Panc1 (cell line): ENCODE measurements around the gene ZFAND4. TPM values are rescaled to one million over a fixed set of nuclear protein-coding genes. Genes with fewer than 3 reads are reported as not detected.

Experiments used
- ATAC-seq: fragments of 200-7000 bp; cut with Tn5 transposase; 2 replicates; pipeline ENCODE4 v1.9.1; 2020; ENCODE audit warnings: mild to moderate bottlenecking, moderate library complexity
- BruUV-seq: library from RNA; stranded (reverse); fragments of 400-500 nt; replicated peaks from 2 replicates; lab custom pipeline; 2021; lab: Mats Ljungman, UMichigan
- CTCF ChIA-PET: fragments of 300-600 bp; sonication (Branson Sonifier 250); formaldehyde crosslinking; loops from one replicate; lab custom pipeline; 2022; ENCODE audit warnings: antibody characterized with exemption; lab: Charles Lee
- POLR2A ChIA-PET: fragments of 300-600 bp; sonication (Branson Sonifier 250); formaldehyde crosslinking; loops from one replicate; lab custom pipeline; 2022; ENCODE audit warnings: antibody characterized with exemption; lab: Charles Lee
- DNase-seq: peaks from one replicate; pipeline ENCODE4 v3.0.0-alpha.2; 2010; ENCODE audit warnings: low read depth, low spot score
- H3K27ac ChIP-seq: 2 replicates; pipeline ENCODE4 v1.5.1; 2011; ENCODE audit warnings: mild to moderate bottlenecking, low read length, inconsistent platforms
- H3K27me3 ChIP-seq: fragments of 200-500 bp; sonication (Bioruptor generic); 2 replicates; pipeline ENCODE4 v1.6.0; 2014; ENCODE audit warnings: low read length, inconsistent platforms; ENCODE audit not compliant: control insufficient read depth, insufficient read depth
- H3K36me3 ChIP-seq: fragments of 200-500 bp; sonication (Bioruptor generic); 2 replicates; pipeline ENCODE4 v1.5.1; 2014; ENCODE audit warnings: inconsistent platforms, mild to moderate bottlenecking, low read length, moderate library complexity; ENCODE audit not compliant: control insufficient read depth, insufficient read depth
- H3K4me1 ChIP-seq: 2 replicates; pipeline ENCODE4 v1.5.1; 2011; ENCODE audit warnings: inconsistent platforms, mild to moderate bottlenecking, low read length, moderate library complexity; ENCODE audit not compliant: control insufficient read depth, insufficient read depth
- H3K4me3 ChIP-seq, 2 experiments: 2 replicates each; pipeline ENCODE4 v1.5.1; 2011 to 2012; ENCODE audit warnings: low read depth in 2 of 2, low read length in 2 of 2, mild to moderate bottlenecking in 2 of 2, inconsistent platforms in 1 of 2, moderate library complexity in 1 of 2
- H3K9me3 ChIP-seq: fragments of 200-500 bp; sonication (Bioruptor generic); 2 replicates; pipeline ENCODE4 v1.5.1; 2014; ENCODE audit warnings: low read depth, mild to moderate bottlenecking, inconsistent platforms, low read length, moderate library complexity; ENCODE audit not compliant: control insufficient read depth, insufficient read depth
- POLR2AphosphoS5 ChIP-seq: IDR thresholded peaks from 2 replicates; pipeline ENCODE4 v1.6.1; 2012; ENCODE audit warnings: mild to moderate bottlenecking, low read depth, low read length, moderate library complexity
- SIN3A ChIP-seq: IDR thresholded peaks from 2 replicates; pipeline ENCODE4 v1.6.1; 2012; ENCODE audit warnings: low read depth, mild to moderate bottlenecking, low read length, moderate library complexity, borderline replicate concordance; ENCODE audit not compliant: insufficient read depth
- TCF7L2 ChIP-seq: IDR thresholded peaks from 2 replicates; pipeline ENCODE4 v1.6.1; 2011; ENCODE audit warnings: mild to moderate bottlenecking, low read depth, low read length, inconsistent platforms
- in situ Hi-C: cut with HindIII; loops from 2 replicates; pipeline ENCODE4 v1.10.0; 2016; ENCODE audit warnings: low sequenced_read_pairs, low pct_unique_long_range_greater_than_20kb
- intact Hi-C: fragments of 100-400 bp; cut with micrococcal nuclease; formaldehyde crosslinking; loops from one replicate; pipeline ENCODE4 v1.10.0; 2022; ENCODE audit not compliant: unreplicated experiment
- total RNA-seq: library from RNA; stranded (reverse); gene quantifications from one replicate; pipeline ENCODE4 v1.2.1, GENCODE V29; 2021; ENCODE audit not compliant: unreplicated experiment
- TF ChIP-seq, protein P1 (sequence below): fragments of 450-650 bp; IDR thresholded peaks from 2 replicates; pipeline ENCODE4 v1.5.1; 2017; ENCODE audit warnings: mild to moderate bottlenecking
- TF ChIP-seq, protein P2 (sequence below), 2 experiments: IDR thresholded peaks; 2 replicates each; pipeline ENCODE4 v1.6.1; 2011 to 2012; ENCODE audit warnings: low read depth in 2 of 2, control low read depth in 1 of 2, low read length in 1 of 2, mild to moderate bottlenecking in 1 of 2, moderate library complexity in 1 of 2; ENCODE audit not compliant: insufficient read depth in 1 of 2

The ZFAND4 gene
- total RNA-seq, 1 experiment from 2014 or later, result 23.6 TPM

DNA sequence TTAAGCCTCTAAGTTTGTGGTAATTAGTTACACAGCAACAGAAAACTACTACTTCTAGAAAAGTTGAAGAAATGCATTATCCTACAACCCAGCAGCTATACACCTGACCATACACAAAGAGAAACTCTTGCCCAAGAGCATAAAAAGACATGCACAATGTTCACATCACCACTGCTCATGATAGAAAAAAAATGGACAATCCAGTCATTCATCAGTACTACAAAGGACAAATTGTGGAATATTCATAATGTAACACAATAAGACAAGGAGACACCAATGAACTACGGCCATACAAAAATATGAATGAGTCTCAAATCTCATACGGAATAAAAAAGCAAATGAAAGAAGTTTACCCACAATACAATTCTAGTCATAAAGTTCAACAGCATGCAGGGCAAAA lies 87.4 kb downstream of the ZFAND4 start:
- POLR2A ChIA-PET, result no interaction called here
- in situ Hi-C loops (no loop called here), intact Hi-C loops (loop anchor here (5.0 kb wide), 1 partner anchor 333 kb away; no protein-coding TSS in a partner anchor)
- no TSS peak for BruUV-seq
- Histone ChIP-seq H3K36me3 (no peaks in the 10 kb centered on the region), H3K27ac (no peak overlapping the region), H3K4me1 (peaks cover 26% of the 10 kb centered on the region), H3K9me3 (peaks cover 29% of the 10 kb centered on the region; the same call in 1 of the 2 replicates), H3K27me3 (no peaks in the 10 kb centered on the region), H3K4me3 (no peak overlapping the region)
- no peak for DNase-seq
- TF ChIP-seq SIN3A (no peak), POLR2AphosphoS5 (no peak), TCF7L2 (no peak)
- TF ChIP-seq, protein P1, sequence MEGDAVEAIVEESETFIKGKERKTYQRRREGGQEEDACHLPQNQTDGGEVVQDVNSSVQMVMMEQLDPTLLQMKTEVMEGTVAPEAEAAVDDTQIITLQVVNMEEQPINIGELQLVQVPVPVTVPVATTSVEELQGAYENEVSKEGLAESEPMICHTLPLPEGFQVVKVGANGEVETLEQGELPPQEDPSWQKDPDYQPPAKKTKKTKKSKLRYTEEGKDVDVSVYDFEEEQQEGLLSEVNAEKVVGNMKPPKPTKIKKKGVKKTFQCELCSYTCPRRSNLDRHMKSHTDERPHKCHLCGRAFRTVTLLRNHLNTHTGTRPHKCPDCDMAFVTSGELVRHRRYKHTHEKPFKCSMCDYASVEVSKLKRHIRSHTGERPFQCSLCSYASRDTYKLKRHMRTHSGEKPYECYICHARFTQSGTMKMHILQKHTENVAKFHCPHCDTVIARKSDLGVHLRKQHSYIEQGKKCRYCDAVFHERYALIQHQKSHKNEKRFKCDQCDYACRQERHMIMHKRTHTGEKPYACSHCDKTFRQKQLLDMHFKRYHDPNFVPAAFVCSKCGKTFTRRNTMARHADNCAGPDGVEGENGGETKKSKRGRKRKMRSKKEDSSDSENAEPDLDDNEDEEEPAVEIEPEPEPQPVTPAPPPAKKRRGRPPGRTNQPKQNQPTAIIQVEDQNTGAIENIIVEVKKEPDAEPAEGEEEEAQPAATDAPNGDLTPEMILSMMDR, result no peak
- TF ChIP-seq, protein P2, sequence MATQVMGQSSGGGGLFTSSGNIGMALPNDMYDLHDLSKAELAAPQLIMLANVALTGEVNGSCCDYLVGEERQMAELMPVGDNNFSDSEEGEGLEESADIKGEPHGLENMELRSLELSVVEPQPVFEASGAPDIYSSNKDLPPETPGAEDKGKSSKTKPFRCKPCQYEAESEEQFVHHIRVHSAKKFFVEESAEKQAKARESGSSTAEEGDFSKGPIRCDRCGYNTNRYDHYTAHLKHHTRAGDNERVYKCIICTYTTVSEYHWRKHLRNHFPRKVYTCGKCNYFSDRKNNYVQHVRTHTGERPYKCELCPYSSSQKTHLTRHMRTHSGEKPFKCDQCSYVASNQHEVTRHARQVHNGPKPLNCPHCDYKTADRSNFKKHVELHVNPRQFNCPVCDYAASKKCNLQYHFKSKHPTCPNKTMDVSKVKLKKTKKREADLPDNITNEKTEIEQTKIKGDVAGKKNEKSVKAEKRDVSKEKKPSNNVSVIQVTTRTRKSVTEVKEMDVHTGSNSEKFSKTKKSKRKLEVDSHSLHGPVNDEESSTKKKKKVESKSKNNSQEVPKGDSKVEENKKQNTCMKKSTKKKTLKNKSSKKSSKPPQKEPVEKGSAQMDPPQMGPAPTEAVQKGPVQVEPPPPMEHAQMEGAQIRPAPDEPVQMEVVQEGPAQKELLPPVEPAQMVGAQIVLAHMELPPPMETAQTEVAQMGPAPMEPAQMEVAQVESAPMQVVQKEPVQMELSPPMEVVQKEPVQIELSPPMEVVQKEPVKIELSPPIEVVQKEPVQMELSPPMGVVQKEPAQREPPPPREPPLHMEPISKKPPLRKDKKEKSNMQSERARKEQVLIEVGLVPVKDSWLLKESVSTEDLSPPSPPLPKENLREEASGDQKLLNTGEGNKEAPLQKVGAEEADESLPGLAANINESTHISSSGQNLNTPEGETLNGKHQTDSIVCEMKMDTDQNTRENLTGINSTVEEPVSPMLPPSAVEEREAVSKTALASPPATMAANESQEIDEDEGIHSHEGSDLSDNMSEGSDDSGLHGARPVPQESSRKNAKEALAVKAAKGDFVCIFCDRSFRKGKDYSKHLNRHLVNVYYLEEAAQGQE (IDR thresholded peaks at IDR 0.05; ENCODE audit: insufficient read depth in 1 of 2, low read depth in 2 of 2, low read length in 1 of 2), result no peak
- ATAC-seq, result no peak
- CTCF ChIA-PET, result no interaction called here

DNA sequence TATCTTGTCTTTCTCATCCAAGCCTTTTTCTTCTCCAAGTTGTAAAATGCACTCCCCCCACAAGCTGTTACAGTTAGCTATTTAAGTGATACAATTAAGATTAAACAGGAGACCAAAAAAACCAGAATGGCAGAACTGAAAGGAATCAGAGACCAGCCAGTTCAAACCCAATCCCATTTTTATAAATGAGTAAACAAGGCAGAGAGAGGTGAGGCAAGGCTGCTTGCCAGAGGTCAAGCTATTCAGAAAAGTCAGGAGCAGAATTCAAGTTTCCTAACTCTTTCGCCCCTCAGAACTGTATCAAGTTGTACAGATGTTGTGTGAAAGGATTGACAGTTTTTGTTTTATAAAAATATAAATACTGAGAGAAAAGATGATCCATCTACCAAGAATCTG lies 90.2 kb downstream of the ZFAND4 start:
- peak overlapping the region; percentile 85 for H3K27ac ChIP-seq
- no TSS peak for BruUV-seq

More for the DNA sequence above, 90.2 kb downstream of the ZFAND4 start:
- Histone ChIP-seq H3K4me1 (peaks cover 27% of the 10 kb centered on the region), H3K36me3 (no peaks in the 10 kb centered on the region), H3K4me3 (no peak overlapping the region), H3K27me3 (no peaks in the 10 kb centered on the region), H3K9me3 (peaks cover 14% of the 10 kb centered on the region; the same call in 1 of the 2 replicates)
- POLR2A ChIA-PET, result interaction anchor here (0.6 kb wide), 1 partner anchor 65 kb away, joined by 3 read pairs; no protein-coding TSS in a partner anchor
- no peak for DNase-seq
- CTCF ChIA-PET, result no interaction called here
- TF ChIP-seq TCF7L2 (no peak), SIN3A (no peak)
- TF ChIP-seq, protein P2 (IDR thresholded peaks at IDR 0.05; ENCODE audit: insufficient read depth in 1 of 2, low read depth in 2 of 2, low read length in 1 of 2), result no peak
- in situ Hi-C loops, result no loop called here
- intact Hi-C loops, result no loop called here
- ATAC-seq, result no peak
